GM19468 (cell line): ENCODE results near the gene AADACL4.

Experiments used
- ATAC-seq: cut with Tn5 transposase; IDR thresholded peaks from one replicate; pipeline ENCODE4 v1.9.1; 2021; ENCODE audit warnings: mild to moderate bottlenecking, moderate library complexity, moderate number of reproducible peaks; ENCODE audit not compliant: unreplicated experiment; ENCODE audit errors: extremely low read depth

Gene AADACL4

GRCh38 chr1:12643785-12644184 is at the start of gene AADACL4:
Gene AADACL4, plus strand, starts transcription at chr1:12644085. Its CDS starts 462 bp downstream, at chr1:12644547.
- no peak for ATAC-seq

- ATAC-seq, result no peak
These were observed 49.4 kb upstream of the AADACL4 start for GRCh38 chr1:12594490-12594889.

GRCh38 chr1:12594966-12595756 is 48.7 kb upstream of the AADACL4 start:
- no peak for ATAC-seq

GRCh38 chr1:12595757-12596006 is 48.2 kb upstream of the AADACL4 start:
- no peak for ATAC-seq

GRCh38 chr1:12596007-12596821 is 47.7 kb upstream of the AADACL4 start:
- ATAC-seq, result no peak

- no peak for ATAC-seq
These were observed 46.1 kb upstream of the AADACL4 start for GRCh38 chr1:12597792-12598191.

- ATAC-seq, result no peak
These were observed 44.9 kb upstream of the AADACL4 start for GRCh38 chr1:12598974-12599373.

- no peak for ATAC-seq
These were observed 44.2 kb upstream of the AADACL4 start for GRCh38 chr1:12599657-12600056.

- no peak for ATAC-seq
These were observed 43.5 kb upstream of the AADACL4 start for GRCh38 chr1:12600335-12600734.

- ATAC-seq, result no peak
These were observed 42.8 kb upstream of the AADACL4 start for GRCh38 chr1:12600880-12601633.

GRCh38 chr1:12601700-12602658 is 41.9 kb upstream of the AADACL4 start:
- ATAC-seq, result no peak

GRCh38 chr1:12602659-12603024 is 41.2 kb upstream of the AADACL4 start:
- ATAC-seq, result no peak

- no peak for ATAC-seq
These were observed 40.7 kb upstream of the AADACL4 start for GRCh38 chr1:12603224-12603623.

- ATAC-seq, result no peak
These were observed 39.6 kb upstream of the AADACL4 start for GRCh38 chr1:12604114-12604874.

GRCh38 chr1:12604986-12605385 is 38.9 kb upstream of the AADACL4 start:
- no peak for ATAC-seq

- no peak for ATAC-seq
These were observed 36.6 kb upstream of the AADACL4 start for GRCh38 chr1:12607263-12607662.

GRCh38 chr1:12608311-12608957 is 35.5 kb upstream of the AADACL4 start:
- no peak for ATAC-seq

GRCh38 chr1:12609469-12610003 is 34.3 kb upstream of the AADACL4 start:
- no peak for ATAC-seq
